Astrocyte of the cerebellum (primary cell): ENCODE data around the gene PRICKLE3.

Source experiments
- DNase-seq: peaks from one replicate; pipeline ENCODE4 v3.0.0-alpha.2; 2011; ENCODE audit warnings: low read depth
- H3K4me3 ChIP-seq: 2 replicates; pipeline ENCODE4 v1.5.1; 2011; ENCODE audit warnings: mild to moderate bottlenecking, low read depth, low read length, moderate library complexity
- CTCF ChIP-seq: IDR thresholded peaks from 2 replicates; pipeline ENCODE4 v1.5.1; 2012; ENCODE audit warnings: low read length, low read depth, moderate library complexity, mild to moderate bottlenecking; ENCODE audit errors: missing control alignments
- in situ Hi-C: cut with HindIII; loops from 2 replicates; pipeline ENCODE4 v1.10.0; 2017; ENCODE audit warnings: low sequenced_read_pairs

The PRICKLE3 gene

GRCh38 chrX:49186125-49187027, at the start of gene PRICKLE3:
PRICKLE3 (minus strand) TSS chrX:49186373; CDS start chrX:49186297, 76 bp downstream.
- no peak for DNase-seq
- TF ChIP-seq CTCF, result no peak
- H3K4me3 ChIP-seq, result peak within 1 kb of the TSS; percentile 55
- in situ Hi-C loops, result no loop called here

- no peak for DNase-seq
- TF ChIP-seq CTCF, result no peak
- no peak overlapping the region for H3K4me3 ChIP-seq
- in situ Hi-C loops, result no loop called here
These were observed 47.8 kb upstream of the PRICKLE3 start for GRCh38 chrX:49233887-49234555.

- in situ Hi-C loops, result no loop called here
These were observed 47.0 kb upstream of the PRICKLE3 start, which contains the start of gene CACNA1F for GRCh38 chrX:49233176-49233575. CACNA1F (minus strand) TSS chrX:49233340; CDS start chrX:49233309, 31 bp downstream.

GRCh38 chrX:49232525-49232924, 46.4 kb upstream of the PRICKLE3 start:
- H3K4me3 ChIP-seq, result no peak overlapping the region
- no peak for DNase-seq
- no peak for TF ChIP-seq CTCF
- in situ Hi-C loops, result no loop called here

More at GRCh38 chrX:49233176-49233575, 47.0 kb upstream of the PRICKLE3 start, which contains the start of gene CACNA1F:
- DNase-seq, result no peak
- TF ChIP-seq CTCF, result no peak
- no peak within 1 kb of the TSS for H3K4me3 ChIP-seq

GRCh38 chrX:49231333-49232000, 45.3 kb upstream of the PRICKLE3 start:
- DNase-seq, result no peak
- in situ Hi-C loops, result no loop called here
- no peak for TF ChIP-seq CTCF
- no peak overlapping the region for H3K4me3 ChIP-seq
